Right ventricle myocardium superior (tissue), 1 donor: Measurements from ENCODE around the gene TAF6L. TPM values are rescaled to one million over a fixed set of nuclear protein-coding genes. Genes with fewer than 3 reads are reported as not detected.

Experiments
- ATAC-seq: fragments of 200-7000 bp; cut with Tn5 transposase; one replicate; pipeline ENCODE4 v1.9.1; 2020; ENCODE audit warnings: mild to moderate bottlenecking; ENCODE audit not compliant: poor library complexity
- DNase-seq: peaks from one replicate; pipeline ENCODE4 v3.0.0-alpha.2; 2020
- intact Hi-C: fragments of 100-400 bp; cut with DNase I; formaldehyde crosslinking; loops from one replicate; pipeline ENCODE4 v1.11.2; 2022
- microRNA-seq: library from miRNA; unstranded; fragments of <30 nt; microRNA quantifications from one replicate; pipeline ENCODE4 v1.2.0, GENCODE V29; 2020
- total RNA-seq: library from RNA; stranded (reverse); fragmentation: NEBNext Ultra II Directional; extraction: Animal tissue kit (Norgen Biotek cat#: 25700); gene quantifications from one replicate; pipeline ENCODE4 v1.2.1, GENCODE V29; 2021
- donor health status: DM: no; HTN: yes; CAD: no; lungs with severe emphysema.

Gene TAF6L
- total RNA-seq, 1 donor from 2014 or later = 9.2 TPM

- intact Hi-C loops = no loop called here
- DNase-seq (peak; percentile 49), ATAC-seq (peak; percentile 3)
These were observed 61.4 kb downstream of the TAF6L start, which contains the start of gene TEX54 for GRCh38 chr11:62832336-62833234. TSS of gene TEX54 (minus strand) at chr11:62832841.

GRCh38 chr11:62835336-62835735 is 64.1 kb downstream of the TAF6L start:
- DNase-seq (no peak), ATAC-seq (no peak)
- intact Hi-C loops = no loop called here

Small RNA genes lying within 50 kb of the gene (microRNA-seq; reads per million reads assigned to microRNA genes)
- 2.3 reads per million for gene MIR6514
- not detected for gene MIR6748

Other genes starting within 250 kb of the TAF6L start
- 318 TPM for gene AHNAK, start 224.6 kb upstream of the TAF6L start, total RNA-seq
- 794 TPM for gene EEF1G, start 197.5 kb upstream of the TAF6L start, total RNA-seq
- gene TUT1, start 179.9 kb upstream of the TAF6L start, total RNA-seq = 14.7 TPM
- gene MTA2, start 169.5 kb upstream of the TAF6L start, total RNA-seq = 28.2 TPM
- gene EML3, start 158.6 kb upstream of the TAF6L start, total RNA-seq = 13.1 TPM
- gene ROM1, start 158.1 kb upstream of the TAF6L start, total RNA-seq = 1.5 TPM
- 11.6 TPM for gene B3GAT3, start 149.4 kb upstream of the TAF6L start, total RNA-seq
- gene GANAB, start 124.8 kb upstream of the TAF6L start, total RNA-seq = 91.4 TPM
- gene INTS5, start 118.1 kb upstream of the TAF6L start, total RNA-seq = 9.6 TPM
- 30.4 TPM for gene C11orf98, start 106.2 kb upstream of the TAF6L start, total RNA-seq
- gene CSKMT, start 106.1 kb upstream of the TAF6L start, total RNA-seq = 3.7 TPM
- gene UQCC3, start 99.7 kb upstream of the TAF6L start, total RNA-seq = 7.8 TPM
- gene LBHD1, start 99.1 kb upstream of the TAF6L start, total RNA-seq = 3.2 TPM
- gene UBXN1, start 92.3 kb upstream of the TAF6L start, total RNA-seq = 82.2 TPM
- gene LRRN4CL, start 81.9 kb upstream of the TAF6L start, total RNA-seq = 3.8 TPM
- gene BSCL2, start 64.0 kb upstream of the TAF6L start, total RNA-seq = 21.7 TPM
- gene GNG3, start 63.7 kb upstream of the TAF6L start, total RNA-seq = not detected
- gene HNRNPUL2, start 43.9 kb upstream of the TAF6L start, total RNA-seq = 30.4 TPM
- gene TTC9C, start 42.9 kb upstream of the TAF6L start, total RNA-seq = 14.0 TPM
- gene ZBTB3, start 17.2 kb upstream of the TAF6L start, total RNA-seq = 9.7 TPM
- 36.8 TPM for gene POLR2G, start 9.8 kb upstream of the TAF6L start, total RNA-seq
- gene TMEM179B, start 16.0 kb downstream of the TAF6L start, total RNA-seq = 17.1 TPM
- 17.4 TPM for gene TMEM223, start 20.6 kb downstream of the TAF6L start, total RNA-seq
- gene NXF1, start 34.0 kb downstream of the TAF6L start, total RNA-seq = 40.1 TPM
- gene STX5, start 60.7 kb downstream of the TAF6L start, total RNA-seq = 15.7 TPM
- gene TEX54, start 61.4 kb downstream of the TAF6L start, total RNA-seq = not detected
- 27.0 TPM for gene WDR74, start 68.2 kb downstream of the TAF6L start, total RNA-seq
- 32.9 TPM for gene SLC3A2, start 109.5 kb downstream of the TAF6L start, total RNA-seq
- gene CHRM1, start 150.0 kb downstream of the TAF6L start, total RNA-seq = not detected
- not detected for gene SLC22A6, start 213.6 kb downstream of the TAF6L start, total RNA-seq
- not detected for gene SLC22A8, start 244.4 kb downstream of the TAF6L start, total RNA-seq